ENCODE measurements around the gene LANCL1. TPM values are rescaled to one million over a fixed set of nuclear protein-coding genes. Genes with fewer than 3 reads are reported as not detected.

Gene LANCL1
- total RNA-seq, 1 donor from 2014 or later = 16.4 TPM

DNA sequence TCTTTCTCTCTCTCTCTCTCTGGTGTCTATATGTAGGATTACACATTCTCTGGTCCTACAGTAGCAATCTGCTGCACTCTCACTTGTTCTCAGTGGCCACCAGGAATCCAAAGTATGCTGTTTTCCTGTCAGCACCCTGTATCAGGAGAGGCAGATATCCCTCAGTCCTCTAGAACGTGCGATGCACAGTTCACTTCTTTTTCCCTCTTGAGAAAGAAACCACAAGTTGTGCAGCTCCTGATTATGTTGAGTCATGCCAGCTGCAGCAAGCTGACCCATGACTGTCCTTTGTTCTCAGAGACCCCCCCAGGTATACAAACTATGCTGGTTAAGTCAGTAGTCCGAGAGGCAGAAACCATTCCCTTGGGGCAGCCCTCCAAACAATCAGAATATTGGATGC lies 54.6 kb downstream of the LANCL1 start:
- H3K36me3 ChIP-seq = no peaks in the 10 kb centered on the region
- H3K9me3 ChIP-seq = peaks cover 1 to 7% of the 10 kb centered on the region in 2 donors
- intact Hi-C loops (cut with DNase I) = no loop called here
- DNase-seq (ENCODE audit: low spot score in 2 of 2) = no peak
- H3K27ac ChIP-seq = no peak overlapping the region
- H3K27me3 ChIP-seq = no peaks in the 10 kb centered on the region
- H3K4me3 ChIP-seq = no peak overlapping the region
- no peaks in the 10 kb centered on the region for H3K4me1 ChIP-seq
- TF ChIP-seq CTCF (IDR thresholded peaks at IDR 0.05) = no peak

- no peak for TF ChIP-seq CTCF (IDR thresholded peaks at IDR 0.05)
- no peak for DNase-seq (ENCODE audit: low spot score in 2 of 2)
- H3K27ac ChIP-seq = no peak overlapping the region
- H3K9me3 ChIP-seq = no peaks in the 10 kb centered on the region
- intact Hi-C loops (cut with DNase I) = no loop called here
- H3K36me3 ChIP-seq = no peaks in the 10 kb centered on the region
- no peaks in the 10 kb centered on the region for H3K27me3 ChIP-seq
- no peak overlapping the region for H3K4me3 ChIP-seq
- H3K4me1 ChIP-seq = no peaks in the 10 kb centered on the region
These were observed 63.9 kb downstream of the LANCL1 start for GRCh38 chr2:210412660-210413059.

GRCh38 chr2:210410542-210410941 lies 66.0 kb downstream of the LANCL1 start:
- Histone ChIP-seq H3K27me3 (no peaks in the 10 kb centered on the region), H3K27ac (no peak overlapping the region), H3K9me3 (no peaks in the 10 kb centered on the region), H3K4me1 (no peaks in the 10 kb centered on the region), H3K4me3 (no peak overlapping the region), H3K36me3 (no peaks in the 10 kb centered on the region)
- no peak for DNase-seq (ENCODE audit: low spot score in 2 of 2)
- intact Hi-C loops (cut with DNase I) = no loop called here
- no peak for TF ChIP-seq CTCF (IDR thresholded peaks at IDR 0.05)

DNA sequence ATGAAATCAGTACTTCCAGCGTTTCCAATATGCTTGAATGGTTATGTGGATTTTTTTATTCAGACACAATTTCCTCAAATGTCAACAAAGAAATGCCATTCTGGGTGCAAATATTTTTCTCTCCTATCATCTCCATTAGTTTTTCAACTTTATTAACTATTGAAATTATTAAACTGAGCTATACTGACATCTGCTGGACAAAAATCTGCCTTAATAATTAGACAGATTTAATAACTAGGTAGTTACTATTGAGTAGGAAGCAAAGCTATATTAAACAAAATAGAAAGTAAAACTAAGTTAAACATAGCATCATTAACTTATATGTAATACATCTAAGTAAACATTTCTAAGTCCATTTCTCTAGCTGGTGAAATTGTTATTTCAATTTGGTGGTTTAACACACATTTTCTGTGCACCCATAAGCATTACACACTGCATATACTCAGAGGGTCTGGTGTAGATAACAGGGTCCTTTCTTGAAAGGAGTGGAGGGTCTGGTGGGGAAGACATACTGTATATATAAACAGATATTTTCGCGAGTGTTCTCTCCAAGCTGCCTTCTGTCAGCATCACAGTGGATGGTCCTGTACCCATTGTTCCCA lies 77.0 kb downstream of the LANCL1 start:
- Histone ChIP-seq H3K36me3 (no peaks in the 10 kb centered on the region), H3K27ac (no peak overlapping the region), H3K9me3 (no peaks in the 10 kb centered on the region), H3K27me3 (no peaks in the 10 kb centered on the region), H3K4me1 (no peaks in the 10 kb centered on the region), H3K4me3 (no peak overlapping the region)
- no peak for DNase-seq (ENCODE audit: low spot score in 2 of 2)
- peak in 2 of 3 experiments; percentile 26 to 55 for TF ChIP-seq CTCF (IDR thresholded peaks at IDR 0.05)
- intact Hi-C loops (cut with DNase I) = loop anchor here (1.0 to 5.0 kb wide), 2 partner anchors 150 to 417 kb away; no protein-coding TSS in a partner anchor

DNA sequence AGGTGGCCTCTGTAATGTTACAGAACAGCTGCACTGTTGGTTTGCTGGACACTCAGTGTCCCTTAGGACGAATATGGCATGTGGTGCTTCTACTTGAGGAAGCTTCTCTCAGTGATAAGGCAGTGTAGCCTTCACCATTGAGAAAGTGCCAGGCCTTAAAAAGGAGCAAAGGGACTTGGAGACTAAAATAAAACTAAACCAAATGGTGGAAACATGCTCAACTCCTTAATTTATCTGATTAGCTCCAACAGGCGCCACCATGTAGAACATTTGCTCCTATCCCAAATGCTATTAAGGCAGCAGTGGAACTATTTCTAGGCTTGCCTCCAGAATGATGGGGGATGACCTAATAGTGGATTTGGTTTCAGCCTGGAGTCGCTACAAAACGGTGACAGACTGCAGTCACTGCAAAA lies 84.1 kb downstream of the LANCL1 start:
- no peaks in the 10 kb centered on the region for H3K9me3 ChIP-seq
- H3K36me3 ChIP-seq = no peaks in the 10 kb centered on the region
- DNase-seq (ENCODE audit: low spot score in 2 of 2) = no peak
- H3K4me3 ChIP-seq = no peak overlapping the region
- H3K27ac ChIP-seq = no peak overlapping the region
- no peaks in the 10 kb centered on the region for H3K4me1 ChIP-seq
- no peaks in the 10 kb centered on the region for H3K27me3 ChIP-seq
- intact Hi-C loops (cut with DNase I) = no loop called here
- TF ChIP-seq CTCF (IDR thresholded peaks at IDR 0.05) = no peak

- H3K4me1 ChIP-seq = no peaks in the 10 kb centered on the region
- no peak for TF ChIP-seq CTCF (IDR thresholded peaks at IDR 0.05)
- no peaks in the 10 kb centered on the region for H3K9me3 ChIP-seq
- H3K4me3 ChIP-seq = no peak overlapping the region
- no peaks in the 10 kb centered on the region for H3K27me3 ChIP-seq
- intact Hi-C loops (cut with DNase I) = no loop called here
- no peak overlapping the region for H3K27ac ChIP-seq
- H3K36me3 ChIP-seq = no peaks in the 10 kb centered on the region
- no peak for DNase-seq (ENCODE audit: low spot score in 2 of 2)
These were observed 86.7 kb downstream of the LANCL1 start for GRCh38 chr2:210389856-210390255.

All from ascending aorta (tissue), 2 donors.